ENCODE measurements around the gene KCNJ15.

GRCh38 chr21:38351176-38351959 is 94.6 kb downstream of the KCNJ15 start:
- TF ChIP-seq, protein P1, sequence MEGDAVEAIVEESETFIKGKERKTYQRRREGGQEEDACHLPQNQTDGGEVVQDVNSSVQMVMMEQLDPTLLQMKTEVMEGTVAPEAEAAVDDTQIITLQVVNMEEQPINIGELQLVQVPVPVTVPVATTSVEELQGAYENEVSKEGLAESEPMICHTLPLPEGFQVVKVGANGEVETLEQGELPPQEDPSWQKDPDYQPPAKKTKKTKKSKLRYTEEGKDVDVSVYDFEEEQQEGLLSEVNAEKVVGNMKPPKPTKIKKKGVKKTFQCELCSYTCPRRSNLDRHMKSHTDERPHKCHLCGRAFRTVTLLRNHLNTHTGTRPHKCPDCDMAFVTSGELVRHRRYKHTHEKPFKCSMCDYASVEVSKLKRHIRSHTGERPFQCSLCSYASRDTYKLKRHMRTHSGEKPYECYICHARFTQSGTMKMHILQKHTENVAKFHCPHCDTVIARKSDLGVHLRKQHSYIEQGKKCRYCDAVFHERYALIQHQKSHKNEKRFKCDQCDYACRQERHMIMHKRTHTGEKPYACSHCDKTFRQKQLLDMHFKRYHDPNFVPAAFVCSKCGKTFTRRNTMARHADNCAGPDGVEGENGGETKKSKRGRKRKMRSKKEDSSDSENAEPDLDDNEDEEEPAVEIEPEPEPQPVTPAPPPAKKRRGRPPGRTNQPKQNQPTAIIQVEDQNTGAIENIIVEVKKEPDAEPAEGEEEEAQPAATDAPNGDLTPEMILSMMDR (IDR thresholded peaks at IDR 0.05): no peak
- no peak for TF ChIP-seq EZH2 (IDR thresholded peaks at IDR 0.05; ENCODE audit: borderline replicate concordance, insufficient read depth, low read depth, low read length, poor library complexity, severe bottlenecking)

All from B cell (primary cell).